Stimulated activated CD8-positive, alpha-beta memory T cell treated with anti-CD3 and anti-CD28 coated beads, Interleukin-7, amount 100 ng/mL, for 4 hours (primary cell): ENCODE measurements around the gene CC2D2B.

Source experiments
- DNase-seq, 2 donors: peaks; one replicate each; pipeline ENCODE4 v3.0.0-alpha.2; 2020; ENCODE audit warnings: low read depth in 2 of 2

CC2D2B gene

DNA sequence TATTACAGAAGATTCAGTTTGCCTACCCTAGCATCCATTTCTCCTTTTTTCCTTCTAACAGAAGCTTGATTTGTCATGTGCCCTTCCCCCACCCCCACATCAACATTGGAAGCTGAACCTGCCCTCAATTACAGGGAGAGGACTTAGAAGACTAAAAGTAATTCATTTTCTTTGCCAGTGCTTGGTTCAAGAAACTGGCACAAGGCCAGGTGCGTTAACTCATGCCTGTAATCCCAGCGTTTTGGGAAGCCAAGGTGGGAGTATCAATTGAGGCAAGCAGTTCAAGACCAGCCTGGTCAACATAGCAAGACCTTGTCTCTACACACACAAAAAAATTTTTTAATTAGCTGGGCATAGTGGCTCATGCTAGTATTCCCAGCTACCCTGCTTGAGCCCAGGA is 168.2 kb downstream of the CC2D2B start:
- no peak for DNase-seq

DNA sequence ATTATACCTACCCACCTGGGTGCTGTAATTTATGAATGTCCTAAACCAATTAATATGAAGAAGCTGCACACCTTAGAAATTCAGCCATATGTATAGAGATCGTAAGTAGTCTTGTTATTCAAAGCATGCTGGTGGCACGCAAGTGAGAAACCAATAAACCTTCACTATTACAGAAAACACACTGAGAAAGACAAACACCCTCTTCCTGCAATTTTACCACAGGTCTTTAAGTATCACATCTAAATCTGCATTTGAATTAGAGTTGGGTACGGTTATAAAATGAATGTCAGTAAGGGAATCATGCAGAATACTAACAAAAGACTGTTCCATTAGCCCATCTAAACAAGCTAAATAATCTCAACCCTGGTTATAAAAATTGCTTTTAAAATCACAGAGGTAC is 169.4 kb downstream of the CC2D2B start:
- DNase-seq, result no peak

DNA sequence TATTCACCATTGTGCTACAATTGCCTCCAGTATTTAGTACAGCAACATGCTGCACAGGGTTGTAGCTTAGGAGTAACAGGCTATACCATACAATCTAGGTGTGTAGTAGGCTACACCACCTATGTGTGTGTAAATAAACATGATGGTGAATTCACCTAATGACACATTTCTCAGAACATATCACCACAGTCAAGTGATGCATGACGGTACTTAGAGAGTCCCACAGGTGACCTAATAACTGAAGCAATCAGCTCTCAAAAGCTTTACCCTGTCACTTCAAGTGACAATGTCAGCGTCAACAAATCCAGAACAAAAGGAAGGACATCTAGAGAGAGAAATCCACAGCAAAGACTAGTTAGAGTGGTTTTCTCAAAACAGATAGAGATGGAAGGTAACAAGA is 174.4 kb downstream of the CC2D2B start:
- DNase-seq, result no peak
